Stimulated activated CD4-positive, alpha-beta T cell treated with anti-CD3 and anti-CD28 coated beads, Interleukin-2, amount 100 ng/mL, for 48 hours (primary cell): ENCODE results near the gene OTOF.

Source experiments
- DNase-seq, 2 donors: peaks; one replicate each; pipeline ENCODE4 v3.0.0-alpha.2; 2020

OTOF gene

DNA sequence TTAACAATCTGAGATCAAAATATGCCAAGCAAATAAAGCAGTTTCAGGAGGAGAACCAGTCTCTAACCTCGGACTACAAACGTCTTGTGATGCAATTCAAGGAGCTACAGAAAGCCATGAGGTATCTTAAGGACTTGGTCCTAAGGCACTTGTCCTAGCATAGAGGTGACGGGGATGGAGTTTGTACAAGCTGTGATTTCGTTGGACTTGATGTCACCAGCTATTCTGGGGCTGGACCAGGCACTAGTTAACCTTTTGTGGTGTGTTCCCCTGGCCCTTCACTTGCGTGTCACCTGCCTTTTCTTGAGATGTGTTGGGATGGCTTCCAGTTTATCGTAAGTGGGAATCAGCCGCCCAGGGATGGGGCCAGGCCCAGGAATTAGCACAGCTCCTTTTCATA is 33.7 kb downstream of the OTOF start:
- no peak for DNase-seq

DNA sequence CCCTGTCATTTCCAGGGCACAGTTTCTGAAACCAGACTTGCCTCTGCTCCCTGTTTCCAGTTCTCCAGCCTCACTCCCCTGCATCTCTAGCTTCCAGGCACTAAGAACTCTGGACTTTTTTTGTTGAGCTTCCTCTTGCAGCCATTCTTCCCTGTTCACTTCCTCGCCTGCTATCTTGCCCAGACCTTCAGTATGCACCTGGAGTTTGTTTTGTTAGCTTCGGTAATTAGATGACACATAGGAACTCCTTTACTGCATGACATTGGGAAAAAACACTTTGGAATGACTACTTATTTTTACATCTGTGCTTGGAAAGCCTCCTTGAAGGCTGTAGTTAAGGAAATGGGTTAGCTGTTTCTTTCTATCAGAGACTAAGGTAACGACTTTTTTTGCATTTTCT is 35.2 kb downstream of the OTOF start:
- no peak for DNase-seq

DNA sequence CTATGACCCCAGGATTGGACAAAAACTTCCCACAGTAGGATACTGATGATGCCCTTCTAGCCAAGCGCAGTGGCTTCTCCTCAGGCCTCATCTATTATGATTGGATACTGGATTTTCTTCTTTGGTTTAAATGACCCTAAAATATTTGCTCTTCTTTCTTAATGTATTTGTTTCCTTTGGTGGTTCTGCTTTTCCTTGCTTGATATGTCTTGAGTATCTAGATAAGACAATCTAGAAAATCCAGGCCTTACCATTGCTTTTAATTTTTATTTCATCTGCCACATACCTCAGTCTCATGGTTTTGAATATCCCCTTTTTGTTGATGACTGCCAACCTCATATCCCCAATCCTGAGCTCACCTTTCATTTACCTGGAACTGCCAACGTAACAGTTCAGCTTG is 35.6 kb downstream of the OTOF start:
- DNase-seq: no peak

DNA sequence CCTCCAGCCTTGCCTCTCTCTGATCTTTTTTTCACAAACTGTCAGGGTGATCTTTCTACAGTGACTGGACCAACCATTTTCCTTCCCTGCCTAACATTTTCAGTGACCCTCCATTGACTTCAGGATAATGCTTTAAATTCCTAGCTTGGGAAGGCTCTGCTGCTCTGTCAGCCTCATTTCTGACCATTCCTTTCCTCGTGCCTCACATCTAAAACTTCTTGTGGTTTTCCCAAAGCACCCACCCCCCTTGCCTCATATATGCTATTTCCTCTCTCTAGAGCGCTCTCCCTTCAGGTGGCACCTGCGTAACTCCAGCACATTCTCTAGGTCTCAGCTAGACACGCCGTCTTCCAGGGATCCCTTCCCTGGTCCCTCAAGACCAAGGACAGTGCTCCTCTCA is 39.0 kb downstream of the OTOF start:
- no peak for DNase-seq

DNA sequence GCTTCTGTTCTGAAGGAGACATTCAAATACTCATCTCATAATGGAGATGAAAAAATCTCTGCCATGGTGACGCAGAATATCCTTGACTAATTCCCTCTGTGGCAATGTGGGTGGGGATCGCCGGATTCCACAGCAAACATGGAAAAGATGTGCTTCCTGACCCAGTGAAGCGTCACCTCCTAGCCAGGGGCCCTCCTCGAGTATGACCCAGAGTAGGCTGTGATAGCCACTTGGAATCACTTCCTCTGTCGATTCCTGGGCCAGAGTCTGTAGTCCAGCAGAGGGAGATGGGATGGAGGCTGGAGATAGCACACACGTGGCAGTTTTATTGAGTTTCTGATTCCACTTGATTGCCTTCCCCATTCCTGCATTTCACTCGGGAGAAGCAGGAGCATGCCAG is 39.4 kb downstream of the OTOF start:
- DNase-seq: no peak

DNA sequence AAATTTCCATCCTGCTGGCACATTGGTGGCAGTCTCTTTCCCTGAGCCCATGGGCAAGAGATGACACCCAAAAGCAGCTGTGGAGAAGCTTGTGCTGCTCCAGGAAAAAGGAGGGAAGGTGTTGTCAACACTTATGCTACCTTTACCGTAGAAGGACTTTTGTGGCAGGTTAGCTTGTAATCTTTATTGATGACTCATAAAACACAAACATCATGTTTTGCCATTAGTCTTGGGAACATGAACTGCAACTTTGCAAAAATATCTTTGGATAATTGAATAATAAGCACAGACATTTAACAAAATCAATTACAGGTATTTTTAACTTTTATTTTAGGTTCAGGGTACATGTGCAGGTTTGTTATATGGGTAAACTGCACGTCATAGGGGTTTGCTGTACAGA is 42.8 kb downstream of the OTOF start:
- no peak for DNase-seq

DNA sequence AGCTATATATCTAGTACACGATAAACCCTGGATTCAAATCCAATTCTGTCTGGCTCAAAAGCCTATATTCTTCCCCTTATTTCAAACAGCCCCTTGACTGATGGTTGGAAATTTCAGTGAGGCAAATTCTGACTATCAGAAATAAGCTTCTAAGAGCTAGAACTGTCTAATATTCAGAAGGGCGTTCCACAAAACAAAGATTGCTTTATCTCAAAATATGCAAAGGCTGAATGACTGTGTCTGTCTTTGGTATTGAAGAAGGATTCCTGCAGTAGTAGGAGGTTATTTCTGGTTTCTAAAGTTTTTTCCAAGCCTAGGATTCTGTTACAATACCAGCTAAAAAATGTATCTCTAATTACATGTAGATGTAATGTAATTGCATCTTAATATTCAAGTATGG is 45.1 kb downstream of the OTOF start:
- no peak for DNase-seq

DNA sequence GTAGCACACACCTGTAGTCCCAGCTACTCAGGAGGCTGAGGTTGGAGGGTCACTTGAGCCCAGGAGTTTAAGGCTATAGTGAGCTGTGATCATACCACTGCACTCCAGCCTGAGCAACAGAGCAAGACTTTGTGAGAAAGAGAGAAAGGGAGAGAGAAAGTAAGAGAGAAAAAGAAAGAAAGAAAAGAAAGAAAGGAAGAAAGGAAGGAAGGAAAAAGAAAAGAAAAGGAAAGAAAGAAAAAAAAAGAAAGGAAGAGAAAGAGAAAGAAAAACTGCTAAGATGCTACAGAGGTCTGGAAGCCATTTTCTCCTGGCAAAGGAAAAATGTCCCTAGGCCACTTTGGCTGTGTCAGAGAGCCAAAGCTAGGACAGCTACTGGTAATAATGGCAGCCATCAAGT is 45.6 kb downstream of the OTOF start:
- DNase-seq: no peak

DNA sequence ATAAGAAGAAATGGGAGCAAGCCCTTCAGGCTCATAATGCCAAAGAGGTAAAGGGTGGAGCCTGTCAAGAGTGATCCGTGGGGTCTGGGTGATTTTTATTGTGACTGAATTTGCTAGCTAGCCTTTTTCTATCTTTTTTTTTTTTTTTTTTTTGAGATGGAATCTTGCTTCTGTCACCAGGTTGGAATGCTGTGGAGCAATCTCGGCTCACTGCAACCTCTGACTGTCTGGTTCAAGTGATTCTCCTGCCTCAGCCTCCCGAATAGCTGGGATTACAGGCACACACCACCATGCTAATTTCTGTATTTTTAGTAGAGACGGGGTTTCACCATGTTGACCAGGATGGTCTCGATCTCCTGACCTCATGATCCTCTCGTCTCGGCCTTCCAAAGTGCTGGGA is 47.1 kb downstream of the OTOF start:
- DNase-seq: no peak

DNA sequence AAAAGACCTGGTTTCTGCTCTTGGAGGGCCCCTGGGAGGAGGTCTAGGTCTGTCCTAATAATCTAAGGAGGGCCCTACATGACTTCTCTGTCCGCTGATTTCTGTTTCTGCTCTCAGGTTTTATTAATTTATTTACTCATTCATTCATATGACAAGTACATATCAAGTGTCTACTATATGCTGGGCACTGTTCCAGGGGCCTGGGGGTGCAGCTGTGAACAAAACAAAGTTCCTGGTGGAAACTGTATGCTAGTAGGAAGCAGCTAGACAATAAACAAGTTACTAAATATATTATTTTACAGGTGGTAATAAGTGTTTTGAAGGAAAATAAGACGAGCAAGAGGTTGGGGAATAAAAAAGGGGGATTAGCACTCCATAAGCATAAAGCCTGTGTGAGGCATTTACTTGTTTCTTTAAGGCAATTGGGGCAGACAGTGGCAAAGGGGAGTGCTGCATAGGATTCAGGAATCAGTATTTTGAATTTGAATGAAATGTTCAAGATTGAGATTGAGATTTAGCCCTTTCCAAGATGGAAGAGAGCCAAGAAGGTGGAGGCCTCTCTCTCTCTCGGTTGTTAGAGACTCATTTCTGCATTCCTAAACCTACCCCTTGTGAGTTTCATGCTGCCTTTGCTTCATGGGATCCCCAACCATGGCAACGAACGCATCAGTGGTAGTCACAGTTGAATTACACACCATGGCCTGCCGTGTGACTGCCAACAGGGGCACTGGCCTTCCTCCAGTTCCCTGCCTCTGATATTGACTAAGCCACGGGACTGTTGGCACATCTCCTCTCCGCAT is 47.9 kb downstream of the OTOF start:
- DNase-seq: no peak

DNA sequence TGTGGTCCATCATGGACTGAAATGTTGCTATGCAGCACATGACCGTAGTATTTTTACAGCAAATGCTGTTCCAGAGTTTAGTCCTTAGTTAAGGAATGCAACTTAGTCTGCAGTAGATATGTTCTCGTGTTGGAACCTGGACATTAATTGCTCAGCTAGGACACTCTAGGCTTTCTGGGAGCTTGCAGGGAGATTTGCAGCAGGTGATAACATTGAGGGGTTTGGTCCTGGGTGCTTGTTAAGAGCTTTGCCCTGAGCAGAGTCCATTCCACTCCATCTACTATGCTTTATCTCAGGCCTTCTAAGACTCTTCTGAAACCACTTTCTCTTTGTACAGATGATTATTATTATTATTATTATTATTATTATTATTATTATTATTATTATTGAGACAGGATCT is 49.1 kb downstream of the OTOF start:
- DNase-seq: no peak

DNA sequence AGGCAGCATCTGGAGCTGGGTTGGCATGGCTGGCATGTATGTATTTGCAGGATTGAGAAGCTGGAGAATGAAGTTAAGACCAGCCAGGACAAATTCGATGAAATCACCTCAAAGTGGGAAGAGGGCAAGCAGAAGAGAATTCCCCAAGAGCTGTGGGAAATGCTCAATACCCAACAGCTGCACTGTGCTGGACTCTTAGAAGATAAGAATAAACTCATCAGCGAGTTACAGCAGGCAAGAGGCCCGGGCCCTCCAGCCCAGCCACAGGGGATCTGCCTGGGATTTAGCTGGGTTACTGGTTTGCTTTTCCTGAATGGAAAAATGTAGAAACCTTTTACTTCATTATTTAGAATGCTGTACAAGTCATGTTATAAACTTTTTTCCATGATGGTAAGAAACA is 53.7 kb downstream of the OTOF start:
- no peak for DNase-seq

DNA sequence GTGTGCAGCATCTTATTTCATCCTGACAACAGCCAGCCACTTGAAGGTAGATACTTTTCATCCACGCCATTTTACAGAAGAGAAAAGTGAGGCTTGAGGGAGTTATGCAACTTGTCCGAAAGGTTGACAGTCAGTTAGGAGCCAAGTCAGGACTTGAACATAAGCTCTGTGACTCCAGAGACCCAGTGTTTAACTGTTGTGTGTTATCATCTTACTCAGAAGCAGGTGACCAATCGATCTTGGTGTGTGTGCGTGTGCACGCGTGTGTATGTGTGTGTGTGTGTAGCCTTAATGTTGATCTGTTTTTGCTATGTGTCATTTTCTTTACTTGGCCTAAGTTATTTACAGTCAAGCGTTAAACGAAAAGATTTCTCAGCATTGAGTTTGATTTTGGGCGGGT is 54.2 kb downstream of the OTOF start:
- DNase-seq: no peak

DNA sequence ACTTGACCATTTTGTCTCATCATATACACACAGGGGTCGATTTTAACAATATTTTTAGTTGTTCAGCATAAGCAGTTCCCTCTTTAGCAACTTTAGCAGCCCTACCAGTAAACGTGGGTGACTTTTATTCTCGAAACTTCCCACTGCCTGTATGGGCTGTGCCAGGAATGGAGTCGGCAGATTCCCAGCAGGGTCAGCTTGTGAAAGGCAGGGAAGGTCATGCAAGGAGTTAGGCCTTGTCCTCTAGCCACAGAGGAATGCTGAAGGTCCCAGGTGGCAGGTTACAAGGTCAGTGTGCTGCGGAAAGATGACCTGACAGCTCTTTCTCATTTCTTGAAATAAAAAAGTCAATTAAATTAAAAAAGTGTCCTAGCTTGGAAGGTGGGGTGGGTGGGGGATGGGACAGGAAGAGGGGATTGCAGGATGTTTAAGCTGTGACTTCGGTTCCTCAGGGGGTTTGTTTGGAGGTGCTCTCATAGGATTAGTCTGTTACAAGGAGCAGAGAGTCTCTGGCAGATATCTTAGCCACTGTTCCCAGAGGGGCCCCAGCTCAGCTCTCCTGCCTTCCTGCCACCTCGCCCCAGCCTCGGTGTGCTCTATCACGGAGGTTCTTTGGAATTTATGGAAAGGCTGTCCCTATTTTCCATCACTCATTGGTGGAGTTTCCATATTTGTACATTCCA is 54.8 kb downstream of the OTOF start:
- no peak for DNase-seq

DNA sequence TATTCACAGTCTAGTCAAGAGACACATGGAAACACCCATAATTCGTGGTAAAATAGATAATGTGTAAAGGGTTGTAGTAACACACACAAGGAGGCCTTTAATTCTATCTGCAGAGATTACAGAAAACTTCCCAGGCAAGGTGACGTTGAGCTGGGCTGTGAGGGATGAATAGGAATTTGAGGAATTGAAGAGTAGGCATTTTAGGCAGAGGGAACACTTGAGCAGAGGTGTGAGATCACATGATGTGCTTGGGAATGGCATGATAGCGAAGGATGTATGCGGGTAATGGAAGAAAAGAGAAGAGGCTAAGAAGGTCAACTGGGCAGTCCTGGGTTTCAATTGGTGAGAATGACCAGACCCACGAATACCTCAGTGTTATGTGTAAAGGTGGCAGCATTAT is 56.0 kb downstream of the OTOF start:
- no peak for DNase-seq

DNA sequence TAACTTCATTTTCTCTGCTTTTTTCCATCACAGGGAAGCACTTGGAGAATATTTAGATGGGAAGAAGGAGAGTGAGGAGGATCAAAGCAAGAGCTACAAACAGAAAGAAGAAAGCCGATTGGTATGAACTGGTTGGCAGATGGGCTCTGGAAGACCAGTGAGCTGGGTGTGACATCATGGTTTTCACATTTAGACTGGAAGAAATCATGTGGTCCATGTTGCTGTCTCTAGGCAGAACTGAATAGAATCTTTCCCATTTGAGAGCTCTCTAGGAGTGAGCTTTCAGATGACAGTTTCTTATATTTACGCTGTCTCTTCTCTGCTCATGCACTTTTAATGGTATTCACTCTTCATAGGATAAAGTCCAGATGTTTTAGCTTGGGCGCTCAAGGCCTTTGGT is 63.6 kb downstream of the OTOF start:
- no peak for DNase-seq

DNA sequence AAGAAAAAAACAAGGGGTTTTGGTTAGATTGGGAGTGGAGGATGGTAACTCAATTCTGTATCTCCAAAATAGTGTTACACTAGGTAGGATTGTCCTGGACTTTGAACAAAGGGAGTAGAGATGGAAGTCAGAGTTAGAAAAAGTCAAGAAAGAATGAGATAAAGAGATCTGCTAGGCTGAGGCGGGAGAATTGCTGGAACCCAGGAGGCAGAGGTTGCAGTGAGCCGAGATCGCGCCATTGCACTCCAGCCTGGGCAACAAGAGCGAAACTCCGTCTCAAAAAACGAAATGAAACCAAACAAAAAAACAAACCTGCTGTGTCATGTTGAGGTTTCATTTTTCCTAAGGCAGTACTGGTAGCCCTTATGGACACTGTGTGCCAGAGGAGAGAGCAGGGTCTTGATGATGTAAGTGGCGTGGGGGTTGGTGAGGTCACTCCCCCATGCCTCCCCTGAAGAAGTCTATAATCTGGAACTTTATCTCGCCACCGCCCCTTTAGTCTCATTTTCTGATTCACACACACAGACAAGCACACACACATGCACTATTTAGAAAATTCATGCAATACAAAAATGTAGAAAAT is 65.7 kb downstream of the OTOF start:
- no peak for DNase-seq

DNA sequence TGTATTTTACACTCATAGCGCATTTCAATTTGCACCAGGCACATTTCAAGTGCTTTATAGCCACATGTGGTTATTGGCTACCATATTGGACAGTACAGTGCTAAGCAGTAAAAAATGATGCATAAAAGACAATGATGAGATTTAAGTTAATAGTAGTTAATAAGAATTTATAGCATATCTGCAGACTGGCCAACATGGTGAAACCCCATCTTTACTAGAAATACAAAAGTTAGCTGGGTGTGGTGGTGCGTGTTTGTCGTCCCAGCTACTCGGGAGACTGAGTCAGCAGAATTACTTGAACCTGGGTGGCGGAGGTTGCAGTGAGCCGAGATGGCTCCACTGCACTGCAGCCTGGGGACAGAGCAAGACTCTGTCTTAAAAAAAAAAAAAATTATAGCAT is 66.5 kb downstream of the OTOF start:
- no peak for DNase-seq

DNA sequence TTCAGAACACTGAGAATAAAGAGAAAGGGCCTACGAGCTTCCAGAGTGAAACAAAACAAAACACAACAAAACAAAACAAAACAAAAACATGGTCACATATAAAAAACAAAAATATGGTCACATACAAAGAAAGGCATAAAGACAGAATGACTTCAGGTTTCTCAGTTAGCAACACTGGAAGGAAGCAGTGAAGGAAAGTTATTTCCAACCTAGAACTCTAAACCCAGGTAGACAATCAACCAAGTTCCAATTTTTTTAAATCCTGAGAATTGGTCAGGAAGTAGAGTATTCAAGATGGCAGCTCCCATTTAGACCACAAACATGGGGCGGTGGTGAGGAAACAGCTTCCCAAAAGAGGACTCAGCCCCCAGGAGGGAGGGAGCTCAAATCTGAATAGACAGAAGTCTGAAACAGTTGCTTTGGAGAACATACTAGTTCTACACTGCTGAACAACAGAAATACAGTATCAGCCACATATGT is 67.1 kb downstream of the OTOF start:
- DNase-seq: no peak

DNA sequence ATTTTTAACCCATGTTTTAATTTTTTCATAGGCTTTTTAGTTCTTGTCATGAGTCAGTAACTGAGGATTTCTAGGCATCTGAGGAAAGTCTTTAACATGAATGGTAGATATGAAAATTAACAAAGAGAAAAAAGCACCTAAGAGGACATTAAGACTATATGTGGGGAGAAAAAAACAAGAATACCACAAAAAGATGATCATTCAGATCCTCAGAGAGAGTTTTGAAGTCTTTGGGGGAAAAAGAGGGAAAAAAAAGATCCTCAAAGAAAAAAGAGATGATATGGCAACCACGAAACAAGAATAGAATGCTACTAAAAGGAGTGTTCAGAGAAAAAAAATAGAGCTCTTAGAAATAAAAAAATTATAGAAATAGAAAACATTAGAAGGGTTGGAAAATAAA is 68.1 kb downstream of the OTOF start:
- DNase-seq: no peak

DNA sequence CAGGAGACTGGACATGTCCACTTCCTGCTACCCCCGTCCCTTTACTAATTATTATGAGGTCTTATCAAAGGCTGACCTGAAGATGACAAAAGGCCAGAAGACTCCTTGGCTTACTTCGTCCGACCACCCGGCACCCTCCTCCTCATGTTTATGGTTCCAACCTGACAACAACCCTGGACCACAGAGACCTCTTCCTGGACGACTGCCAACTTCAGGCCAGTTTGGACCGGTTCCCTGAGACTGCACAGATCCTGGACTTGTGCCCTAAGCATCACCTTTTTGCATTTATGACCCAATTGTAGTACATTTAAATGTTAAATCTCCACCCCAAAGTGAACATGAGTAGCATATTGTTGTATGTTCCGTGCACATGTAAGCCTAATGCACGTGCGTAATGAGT is 70.4 kb downstream of the OTOF start:
- DNase-seq: no peak
